OCI-LY3 (cell line): ENCODE measurements around the gene YJU2.

ENCODE experiments used
- H2AFZ ChIP-seq: fragments of 200-600, 300-600 bp; shearing (Covaris generic); 2 replicates; pipeline ENCODE4 v1.6.0; 2014; ENCODE audit warnings: antibody characterized with exemption, low read depth, low read length
- H3K27ac ChIP-seq: fragments of 200-600, 300-600 bp; sonication (generic); 2 replicates; pipeline ENCODE4 v1.5.1; 2014; ENCODE audit warnings: mild to moderate bottlenecking, low read length, moderate library complexity, mixed read lengths
- H3K27me3 ChIP-seq: fragments of 200-600, 300-600 bp; sonication (generic); 2 replicates; pipeline ENCODE4 v1.6.1; 2014; ENCODE audit warnings: low read depth, low read length, mixed read lengths
- H3K36me3 ChIP-seq: fragments of 200-600, 300-600 bp; sonication (generic); replicated peaks from 2 replicates; pipeline ENCODE3; 2014; ENCODE audit warnings: low read depth, low read length, mixed read lengths
- H3K4me1 ChIP-seq: fragments of 300-600, 200-600 bp; sonication (generic); 2 replicates; pipeline ENCODE4 v1.6.1; 2014; ENCODE audit warnings: low read length, mixed read lengths
- H3K4me2 ChIP-seq: fragments of 200-600, 300-600 bp; sonication (generic); 2 replicates; pipeline ENCODE4 v1.6.1; 2014; ENCODE audit warnings: low read length, mixed read lengths
- H3K4me3 ChIP-seq: fragments of 300-600, 200-600 bp; sonication (generic); 2 replicates; pipeline ENCODE4 v1.5.1; 2014; ENCODE audit warnings: antibody characterized with exemption, mild to moderate bottlenecking, low read length, moderate library complexity
- H3K79me2 ChIP-seq: fragments of 300-600, 200-600 bp; shearing (Covaris generic); 2 replicates; pipeline ENCODE4 v1.6.1; 2014; ENCODE audit warnings: mild to moderate bottlenecking, low read length, mixed read lengths
- H3K9ac ChIP-seq: fragments of 300-600, 200-600 bp; shearing (Covaris generic); 2 replicates; pipeline ENCODE4 v1.6.0; 2014; ENCODE audit warnings: mild to moderate bottlenecking, low read length, moderate library complexity
- H3K9me3 ChIP-seq: fragments of 200-600, 300-600 bp; shearing (Covaris generic); 2 replicates; pipeline ENCODE4 v1.6.1; 2014; ENCODE audit warnings: low read length, mixed read lengths; ENCODE audit not compliant: insufficient read depth
- H4K20me1 ChIP-seq: fragments of 200-600, 300-600 bp; sonication (generic); 2 replicates; pipeline ENCODE4 v1.6.1; 2016; ENCODE audit warnings: low read length, mixed read lengths; ENCODE audit not compliant: insufficient read depth
- EZH2phosphoT487 ChIP-seq: fragments of 200-600 bp; shearing (Covaris generic); IDR thresholded peaks from 2 replicates; pipeline ENCODE4 v1.6.1; 2018; ENCODE audit warnings: antibody characterized with exemption, mixed run types, low read depth
- TF ChIP-seq, protein P1 (sequence below): fragments of 200-600, 300-600 bp; sonication (generic); IDR thresholded peaks from 2 replicates; pipeline ENCODE4 v1.5.1; 2014; ENCODE audit warnings: antibody characterized with exemption, low read length, low read depth

Gene YJU2

DNA sequence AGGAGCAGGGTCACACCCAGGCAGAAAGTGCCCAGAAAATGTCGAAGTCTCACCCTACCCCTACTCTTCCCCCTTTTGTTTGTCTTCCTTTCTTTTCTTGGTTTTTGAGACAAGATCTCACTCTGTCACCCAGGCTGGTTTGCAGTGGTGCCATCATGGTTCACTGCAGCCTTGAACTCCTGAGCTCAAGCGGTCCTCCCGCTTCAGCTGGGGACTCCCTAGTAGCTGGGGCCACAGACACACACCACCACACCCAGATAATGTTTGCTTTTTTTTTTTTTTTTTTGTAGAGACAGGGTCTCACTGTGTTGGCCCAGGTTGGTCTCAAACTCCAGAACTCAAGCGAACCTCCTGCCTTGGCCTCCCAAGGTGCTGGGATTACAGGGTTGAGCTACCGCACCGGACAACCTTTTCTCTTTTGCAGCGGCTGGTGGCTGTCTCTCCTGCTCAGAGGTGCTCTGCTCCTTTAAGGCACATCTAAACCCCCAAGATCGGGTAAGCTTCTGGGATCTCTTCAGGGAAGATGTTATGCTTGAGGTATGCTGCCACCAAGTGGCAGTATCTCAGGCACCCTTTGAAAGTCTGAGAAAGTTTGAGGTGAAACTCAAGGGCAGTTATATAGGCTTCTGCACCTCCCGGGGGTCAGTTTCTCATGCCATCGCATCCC, 39.9 kb upstream of the YJU2 start:
- no peak overlapping the region for H3K4me2 ChIP-seq
- H3K9ac ChIP-seq, result no peak overlapping the region
- H3K79me2 ChIP-seq, result no peaks in the 10 kb centered on the region
- no peak overlapping the region for H3K27ac ChIP-seq
- no peak overlapping the region for H2AFZ ChIP-seq
- H3K4me3 ChIP-seq, result no peak overlapping the region
- no peaks in the 10 kb centered on the region for H3K9me3 ChIP-seq
- H3K27me3 ChIP-seq, result peaks cover 6% of the 10 kb centered on the region; the same call in 1 of the 2 replicates
- H3K36me3 ChIP-seq, result no peaks in the 10 kb centered on the region
- TF ChIP-seq, protein P1, sequence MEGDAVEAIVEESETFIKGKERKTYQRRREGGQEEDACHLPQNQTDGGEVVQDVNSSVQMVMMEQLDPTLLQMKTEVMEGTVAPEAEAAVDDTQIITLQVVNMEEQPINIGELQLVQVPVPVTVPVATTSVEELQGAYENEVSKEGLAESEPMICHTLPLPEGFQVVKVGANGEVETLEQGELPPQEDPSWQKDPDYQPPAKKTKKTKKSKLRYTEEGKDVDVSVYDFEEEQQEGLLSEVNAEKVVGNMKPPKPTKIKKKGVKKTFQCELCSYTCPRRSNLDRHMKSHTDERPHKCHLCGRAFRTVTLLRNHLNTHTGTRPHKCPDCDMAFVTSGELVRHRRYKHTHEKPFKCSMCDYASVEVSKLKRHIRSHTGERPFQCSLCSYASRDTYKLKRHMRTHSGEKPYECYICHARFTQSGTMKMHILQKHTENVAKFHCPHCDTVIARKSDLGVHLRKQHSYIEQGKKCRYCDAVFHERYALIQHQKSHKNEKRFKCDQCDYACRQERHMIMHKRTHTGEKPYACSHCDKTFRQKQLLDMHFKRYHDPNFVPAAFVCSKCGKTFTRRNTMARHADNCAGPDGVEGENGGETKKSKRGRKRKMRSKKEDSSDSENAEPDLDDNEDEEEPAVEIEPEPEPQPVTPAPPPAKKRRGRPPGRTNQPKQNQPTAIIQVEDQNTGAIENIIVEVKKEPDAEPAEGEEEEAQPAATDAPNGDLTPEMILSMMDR, result peak; percentile 65
- no peak for TF ChIP-seq EZH2phosphoT487
- no peaks in the 10 kb centered on the region for H4K20me1 ChIP-seq
- peaks cover 9% of the 10 kb centered on the region; the same call in 1 of the 2 replicates for H3K4me1 ChIP-seq

DNA sequence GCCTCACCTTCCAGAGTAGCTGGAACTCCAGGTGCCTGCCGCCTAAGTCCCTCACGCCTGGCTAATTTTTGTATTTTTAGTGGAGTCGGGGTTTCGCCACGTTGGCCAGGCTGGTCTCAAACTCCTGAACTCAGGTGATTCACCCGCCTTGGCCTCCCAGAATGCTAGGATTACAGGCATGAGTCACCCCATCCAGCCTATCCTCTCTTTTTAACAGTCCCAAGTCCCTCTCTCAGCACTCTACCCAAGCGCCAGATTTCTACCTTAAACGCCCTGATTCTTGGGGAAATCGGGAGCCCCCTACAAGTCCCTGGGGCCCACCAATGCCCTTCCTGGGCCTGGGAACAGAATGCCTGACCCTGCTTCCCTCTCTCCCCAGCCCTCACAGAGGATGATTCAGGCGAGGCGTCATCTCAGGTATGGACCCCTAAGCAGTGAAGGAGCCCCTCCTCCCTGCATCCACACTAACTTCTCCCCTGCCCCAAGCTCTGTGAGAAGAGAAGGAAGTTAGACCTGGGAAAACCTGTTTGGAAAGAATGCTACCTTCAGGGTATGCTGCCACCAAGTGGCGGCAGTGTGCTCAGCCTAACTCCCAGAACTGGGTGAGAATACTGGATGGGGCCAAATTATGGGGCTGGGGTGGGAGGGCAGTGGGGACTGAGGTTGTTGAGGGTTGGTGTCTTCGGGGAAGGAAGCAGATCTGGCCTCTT, 38.3 kb upstream of the YJU2 start:
- H3K4me2 ChIP-seq, result no peak overlapping the region
- peaks cover 17% of the 10 kb centered on the region for H3K4me1 ChIP-seq
- no peak overlapping the region for H3K4me3 ChIP-seq
- no peak for TF ChIP-seq EZH2phosphoT487
- TF ChIP-seq, protein P1, result peak; percentile 69
- H3K27me3 ChIP-seq, result peaks cover 13% of the 10 kb centered on the region; the same call in 1 of the 2 replicates
- no peak overlapping the region for H3K27ac ChIP-seq
- no peaks in the 10 kb centered on the region for H4K20me1 ChIP-seq
- no peaks in the 10 kb centered on the region for H3K36me3 ChIP-seq
- no peak overlapping the region for H3K9ac ChIP-seq
- no peak overlapping the region for H2AFZ ChIP-seq
- no peaks in the 10 kb centered on the region for H3K79me2 ChIP-seq
- H3K9me3 ChIP-seq, result no peaks in the 10 kb centered on the region

DNA sequence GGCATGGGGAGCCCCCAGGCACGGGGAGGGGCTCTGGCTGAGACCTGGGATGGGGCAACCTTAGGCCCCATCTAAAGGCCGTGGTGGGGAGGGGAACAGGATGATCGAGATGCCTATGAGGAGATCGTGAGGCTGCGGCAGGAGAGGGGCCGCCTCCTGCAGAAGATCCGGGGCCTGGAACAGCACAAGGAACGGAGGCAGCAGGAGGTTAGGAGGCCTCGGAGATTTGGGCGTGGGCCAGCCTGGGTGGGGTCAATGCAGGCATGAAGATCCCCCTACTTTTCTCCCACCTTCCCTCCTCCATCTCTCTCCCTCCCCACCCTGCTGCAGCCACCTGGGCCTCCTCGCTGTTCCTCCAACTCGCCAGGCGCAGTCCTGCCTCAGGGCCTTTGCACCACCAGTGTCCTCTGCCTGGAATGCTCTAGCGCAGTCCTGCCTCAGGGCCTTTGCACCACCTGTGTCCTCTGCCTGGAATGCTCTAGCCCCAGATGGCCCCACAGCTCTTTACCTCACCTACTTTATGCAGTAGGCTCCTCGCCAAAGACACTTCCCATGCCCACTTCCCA, 36.6 kb upstream of the YJU2 start:
- Histone ChIP-seq H3K27me3 (peaks cover 19% of the 10 kb centered on the region; the same call in 1 of the 2 replicates), H3K9me3 (no peaks in the 10 kb centered on the region), H3K4me3 (no peak overlapping the region), H2AFZ (no peak overlapping the region), H3K4me2 (no peak overlapping the region), H3K4me1 (peaks cover 25% of the 10 kb centered on the region), H3K79me2 (no peaks in the 10 kb centered on the region), H3K27ac (no peak overlapping the region), H3K9ac (no peak overlapping the region), H3K36me3 (no peaks in the 10 kb centered on the region), H4K20me1 (no peaks in the 10 kb centered on the region)
- no peak for TF ChIP-seq EZH2phosphoT487
- TF ChIP-seq, protein P1, result no peak

DNA sequence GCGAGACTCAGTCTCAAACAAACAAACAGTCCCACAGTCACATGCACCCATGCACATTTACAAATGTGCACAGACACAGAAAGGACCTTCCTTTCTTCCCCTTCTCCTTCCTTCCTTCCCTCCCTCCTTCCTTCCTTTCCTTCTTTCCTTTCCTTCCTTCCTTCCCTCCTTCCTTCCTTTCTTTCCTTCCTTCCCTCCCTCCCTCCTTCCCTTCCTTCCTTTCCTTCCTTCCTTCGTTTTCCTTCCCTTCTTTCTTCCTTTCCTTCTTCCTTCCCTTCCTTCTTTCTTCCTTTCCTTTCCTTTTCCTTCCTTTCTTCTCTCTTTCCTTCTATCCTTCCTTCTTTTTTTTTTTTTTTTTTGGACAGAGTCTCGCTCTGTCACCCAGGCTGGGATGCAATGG, 33.8 kb upstream of the YJU2 start:
- Histone ChIP-seq H2AFZ (no peak overlapping the region), H3K4me3 (no peak overlapping the region), H3K4me2 (peak overlapping the region; percentile 23; the same call in 1 of the 2 replicates), H3K9me3 (no peaks in the 10 kb centered on the region), H3K4me1 (peaks cover 25% of the 10 kb centered on the region), H4K20me1 (no peaks in the 10 kb centered on the region), H3K27me3 (peaks cover 19% of the 10 kb centered on the region; the same call in 1 of the 2 replicates), H3K36me3 (no peaks in the 10 kb centered on the region), H3K79me2 (no peaks in the 10 kb centered on the region), H3K27ac (no peak overlapping the region), H3K9ac (no peak overlapping the region)
- TF ChIP-seq, protein P1, result no peak
- TF ChIP-seq EZH2phosphoT487, result no peak
